GM12878 (cell line): ENCODE results near the gene PSPC1. TPM values are rescaled to one million over a fixed set of nuclear protein-coding genes. Genes with fewer than 3 reads are reported as not detected.

ENCODE experiments used
- ATAC-seq: fragments of 200-7000 bp; cut with Tn5 transposase; 3 replicates; pipeline ENCODE4 v1.9.1; 2020; ENCODE audit warnings: mild to moderate bottlenecking, moderate library complexity
- BruUV-seq: library from RNA; stranded (reverse); fragments of 400-500 nt; replicated peaks from 2 replicates; lab custom pipeline; 2021; lab: Mats Ljungman, UMichigan
- CTCF ChIA-PET: fragments of 300-600 bp; sonication (Branson Sonifier 250); formaldehyde crosslinking; extraction: SDS; loops from one replicate; lab custom pipeline; 2021; ENCODE audit warnings: inconsistent platforms; lab: Yijun Ruan, JAX
- POLR2A ChIA-PET: fragments of 350-600 bp; formaldehyde crosslinking; extraction: SDS; loops from one replicate; lab custom pipeline; 2021; ENCODE audit warnings: inconsistent platforms; lab: Charles Lee
- RAD21 ChIA-PET: fragments of 300-600 bp; sonication (Branson Sonifier 250); formaldehyde crosslinking; loops from one replicate; lab custom pipeline; 2023; ENCODE audit warnings: antibody characterized with exemption; ENCODE audit not compliant: unreplicated experiment; lab: Charles Lee
- SMC1A ChIA-PET: fragments of 300-600 bp; sonication (Branson Sonifier 250); formaldehyde crosslinking; loops from one replicate; lab custom pipeline; 2023; ENCODE audit not compliant: unreplicated experiment, uncharacterized antibody; lab: Charles Lee
- DNase-seq: peaks from one replicate; pipeline ENCODE4 v3.0.0-alpha.2; 2011; ENCODE audit warnings: low read depth, low spot score
- FAIRE-seq: peaks from 3 replicates; lab custom pipeline; 2011; peaks lifted over from hg19 to GRCh38; lab: Jason Lieb, UNC
- H2AFZ ChIP-seq: 2 replicates; pipeline ENCODE4 v1.6.0; 2011; ENCODE audit warnings: low read depth, low read length, control low read depth; ENCODE audit not compliant: control insufficient read depth
- H3K27ac ChIP-seq: 2 replicates; pipeline ENCODE4 v1.5.1; 2011; ENCODE audit warnings: control low read depth; ENCODE audit not compliant: control insufficient read depth, insufficient read depth
- H3K27me3 ChIP-seq, 2 experiments: replicated peaks in 1 of 2; 2 replicates each; pipeline versions ENCODE4 v1.6.0 to v1.6.1; 2011; ENCODE audit warnings: low read length in 1 of 2; ENCODE audit not compliant: control insufficient read depth in 2 of 2, insufficient read depth in 2 of 2
- H3K36me3 ChIP-seq, 2 experiments: 2 replicates each; pipeline ENCODE4 v1.5.1; 2011; ENCODE audit warnings: low read length in 1 of 2; ENCODE audit not compliant: control insufficient read depth in 2 of 2, insufficient read depth in 2 of 2
- H3K4me1 ChIP-seq: 2 replicates; pipeline ENCODE4 v1.6.1; 2011; ENCODE audit warnings: mild to moderate bottlenecking, low read length, moderate library complexity, mixed read lengths; ENCODE audit not compliant: control insufficient read depth, insufficient read depth
- H3K4me2 ChIP-seq: 2 replicates; pipeline ENCODE4 v1.6.0; 2011; ENCODE audit warnings: control low read depth; ENCODE audit not compliant: control insufficient read depth, insufficient read depth
- H3K4me3 ChIP-seq: fragments of 200-600 bp; sonication (generic); 2 replicates; pipeline ENCODE4 v1.5.1; 2016
- H3K79me2 ChIP-seq: 2 replicates; pipeline ENCODE4 v1.6.0; 2011; ENCODE audit warnings: low read length; ENCODE audit not compliant: control insufficient read depth, insufficient read depth
- H3K9ac ChIP-seq: 2 replicates; pipeline ENCODE4 v1.8.0; 2011; ENCODE audit warnings: low read length, control low read depth, mixed read lengths; ENCODE audit not compliant: control insufficient read depth, insufficient read depth
- H3K9me3 ChIP-seq: replicated peaks from 3 replicates; pipeline ENCODE4 v1.5.1; 2011; ENCODE audit warnings: mild to moderate bottlenecking, low read length; ENCODE audit not compliant: control insufficient read depth, insufficient read depth
- H4K20me1 ChIP-seq: 2 replicates; pipeline ENCODE4 v1.6.0; 2011; ENCODE audit not compliant: control insufficient read depth, insufficient read depth
- ATF7 ChIP-seq: fragments of 450-650 bp; IDR thresholded peaks from 2 replicates; pipeline ENCODE4 v1.6.1; 2016; ENCODE audit warnings: low read depth, mild to moderate bottlenecking
- CHD1 ChIP-seq: IDR thresholded peaks from 2 replicates; pipeline ENCODE4 v1.6.1; 2012; ENCODE audit warnings: low read depth, low read length, improper control_type of control experiment
- CHD4 ChIP-seq: fragments of 200-600 bp; sonication (generic); IDR thresholded peaks from 2 replicates; pipeline ENCODE4 v1.6.1; 2016; ENCODE audit warnings: mild to moderate bottlenecking
- HDAC2 ChIP-seq: fragments of 200-600 bp; sonication (generic); IDR thresholded peaks from 2 replicates; pipeline ENCODE4 v1.6.1; 2017
- KDM1A ChIP-seq: fragments of 200-600 bp; sonication (generic); IDR thresholded peaks from 2 replicates; pipeline ENCODE4 v1.6.1; 2016; ENCODE audit warnings: borderline replicate concordance
- PBX3 ChIP-seq: IDR thresholded peaks from 2 replicates; pipeline ENCODE4 v1.6.1; 2011; ENCODE audit warnings: mild to moderate bottlenecking, low read depth, low read length, moderate library complexity; ENCODE audit not compliant: insufficient replicate concordance
- PKNOX1 ChIP-seq: fragments of 450-650 bp; IDR thresholded peaks from 2 replicates; pipeline ENCODE4 v1.6.1; 2016; ENCODE audit warnings: mild to moderate bottlenecking
- SKIL ChIP-seq: fragments of 450-650 bp; IDR thresholded peaks from 2 replicates; pipeline ENCODE4 v1.6.1; 2017; ENCODE audit warnings: mild to moderate bottlenecking, low read depth, inconsistent platforms; ENCODE audit not compliant: poor library complexity, severe bottlenecking
- SMAD1 ChIP-seq: fragments of 450-650 bp; IDR thresholded peaks from 2 replicates; pipeline ENCODE4 v1.6.1; 2018; ENCODE audit warnings: mild to moderate bottlenecking, low read depth; ENCODE audit not compliant: partially characterized antibody
- SRF ChIP-seq, 2 experiments: IDR thresholded peaks; 2 replicates each; pipeline ENCODE4 v1.6.1; 2011; ENCODE audit warnings: low read depth in 2 of 2, low read length in 2 of 2, mild to moderate bottlenecking in 1 of 2, moderate library complexity in 1 of 2
- ZBED1 ChIP-seq: IDR thresholded peaks from 2 replicates; pipeline ENCODE4 v1.6.1; 2016; ENCODE audit warnings: borderline replicate concordance
- WGBS: methylation state at CpG from one replicate; pipeline ENCODE4 v1.1.6; 2016; ENCODE audit warnings: low lambda C conversion rate; ENCODE audit not compliant: insufficient replicate concordance, insufficient coverage; ENCODE audit errors: missing lambda C conversion rate; 5-methylcytosine and 5-hydroxymethylcytosine counted together
- in situ Hi-C: fragments of 300-500 bp; cut with MboI; formaldehyde crosslinking; loops from 9 replicates; pipeline ENCODE4 v1.14.3; 2018; ENCODE audit warnings: mixed read lengths
- intact Hi-C: fragments of 100-400 bp; cut with micrococcal nuclease; formaldehyde crosslinking; loops from one replicate; pipeline ENCODE4 v1.14.2; 2022; ENCODE audit not compliant: unreplicated experiment
- polyA plus RNA-seq, 11 experiments: library from polyadenylated mRNA; depleted of rRNA in 4 of 11; unstranded in 6 of 11; stranded (reverse) in 5 of 11; fragments of >200 nt; fragmentation: Nextera tagmentation in 4 of 11; fragmentation: Illumina TruSeq in 1 of 11; extraction: Ambion mirVana in 4 of 11; extraction: Trizol in 1 of 11; gene quantifications; 1 replicate in 1 of 11; 2 replicates in 10 of 11; pipeline versions ENCODE4 v1.2.1 to v1.2.3, GENCODE V29; 2011 to 2016; ENCODE audit warnings: inconsistent platforms in 2 of 11, missing spikeins in 2 of 11, low read depth in 1 of 11
- total RNA-seq, 4 experiments: library from RNA; depleted of rRNA in 3 of 4; stranded (reverse); fragments of >200 nt in 3 of 4; fragmentation: Illumina TruSeq in 1 of 4; extraction: Trizol in 1 of 4; gene quantifications; 2 replicates each; pipeline versions ENCODE4 v1.2.1 to v1.2.3, GENCODE V29; 2013 to 2021

The PSPC1 gene
- total and polyA plus RNA-seq, 10 of the 15 experiments (the other 5 are each of a cell fraction or from before 2014, with no cell fraction given) = 17.7 to 76.3 (median 66.8) TPM

- TF ChIP-seq ZBED1 (no peak), PBX3 (no peak), PKNOX1 (peak; percentile 14; the same call in 1 of the 2 replicates), CHD4 (no peak), ATF7 (no peak), SRF (IDR thresholded peaks at IDR 0.05; ENCODE audit: low read depth in 2 of 2, low read length in 2 of 2) (peak; percentile 46 to 78), SMAD1 (no peak), SKIL (no peak), CHD1 (no peak), HDAC2 (no peak), KDM1A (no peak)
- TF ChIP-seq, all 136 proteins: peak for 2
- SMC1A ChIA-PET = no interaction called here
- in situ Hi-C loops = no loop called here
- H3K36me3 ChIP-seq = no peaks in the 10 kb centered on the region
- H3K79me2 ChIP-seq = no peaks in the 10 kb centered on the region
- no peaks in the 10 kb centered on the region for H3K9me3 ChIP-seq
- H4K20me1 ChIP-seq = no peaks in the 10 kb centered on the region
- no peak overlapping the region for H3K27ac ChIP-seq
- no peaks in the 10 kb centered on the region for H3K27me3 ChIP-seq
- H3K4me2 ChIP-seq = no peak overlapping the region
- CTCF ChIA-PET = interaction anchor here (1.4 kb wide), 1 partner anchor 29 kb away, joined by 3 read pairs; no protein-coding TSS in a partner anchor
- 91% methylated on average over 7 of the region's 7 CpGs for WGBS
- no peak for ATAC-seq
- POLR2A ChIA-PET = no interaction called here
- FAIRE-seq = no peak
- no peak overlapping the region for H2AFZ ChIP-seq
- no peak overlapping the region for H3K9ac ChIP-seq
- no peaks in the 10 kb centered on the region for H3K4me1 ChIP-seq
- intact Hi-C loops = no loop called here
- H3K4me3 ChIP-seq = no peak overlapping the region
- DNase-seq = no peak
- no TSS peak for BruUV-seq
- RAD21 ChIA-PET = no interaction called here
Measured at GRCh38 chr13:19810996-19811881, 28.5 kb upstream of the PSPC1 start.
